NCI-H1694 (cell line): Measurements from ENCODE around the gene TBC1D8.
"Not testable (repeated sequence)": the region's sequence is repeated elsewhere in the genome, so short reads cannot be mapped to it uniquely, and the experiment has no call there.

Experiments used
- DNase-seq: peaks from one replicate; lab custom pipeline; 2025; lab: John Stamatoyannopoulos, UW

TBC1D8 gene

DNA sequence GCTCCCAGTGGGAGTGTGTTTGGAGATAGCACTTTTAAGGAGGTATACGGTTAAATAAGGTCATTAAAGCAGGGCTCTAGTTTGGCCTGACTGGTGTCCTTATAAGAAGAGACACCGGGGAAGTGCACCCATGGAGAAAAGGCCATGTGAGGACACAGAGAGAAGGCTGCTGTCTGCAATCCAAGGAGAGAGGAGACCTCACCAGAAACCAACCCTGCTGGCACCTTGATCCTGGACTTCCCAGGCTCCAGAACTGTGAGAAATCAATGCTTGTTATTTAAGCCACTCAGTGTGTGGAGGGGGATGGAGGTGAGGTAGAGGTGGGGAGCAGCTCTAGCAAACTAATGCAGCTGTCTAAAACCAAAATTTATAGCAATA is 87.1 kb downstream of the TBC1D8 start:
- no peak for DNase-seq

DNA sequence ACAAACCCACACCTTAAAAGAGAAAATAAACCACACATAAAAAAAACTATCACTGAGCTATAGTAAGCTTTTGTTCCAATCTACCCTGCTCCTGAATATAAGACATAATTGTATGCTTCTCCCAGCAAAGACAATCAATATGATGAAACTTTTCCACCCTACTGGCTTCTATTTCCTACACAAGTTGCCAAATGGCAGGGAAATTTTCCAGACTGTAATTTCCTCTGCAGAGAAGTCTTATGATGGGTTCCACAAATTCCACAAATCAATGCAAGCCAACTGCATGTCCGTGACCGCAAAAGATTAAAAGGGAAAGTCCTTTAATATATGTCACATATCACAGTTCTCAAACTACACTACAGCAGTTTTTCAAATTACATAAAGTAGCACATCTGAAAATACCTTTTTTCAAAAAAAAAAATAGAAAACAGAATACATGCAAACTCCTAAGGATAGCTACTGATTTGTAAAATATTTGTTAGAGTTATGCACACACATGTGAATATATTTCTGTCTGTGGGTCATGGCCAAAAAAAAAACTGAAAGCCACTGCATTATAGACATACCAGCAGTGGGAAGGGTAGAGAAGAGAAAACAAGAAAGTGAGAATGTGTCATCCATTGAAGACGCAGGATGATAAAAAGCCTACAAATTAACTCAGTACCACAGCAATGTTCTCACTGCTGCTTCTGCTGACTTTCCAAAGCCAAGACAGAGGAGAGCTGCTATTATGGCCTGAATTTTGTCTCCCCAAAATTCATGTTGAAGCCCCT is 87.6 kb downstream of the TBC1D8 start:
- DNase-seq = no peak

DNA sequence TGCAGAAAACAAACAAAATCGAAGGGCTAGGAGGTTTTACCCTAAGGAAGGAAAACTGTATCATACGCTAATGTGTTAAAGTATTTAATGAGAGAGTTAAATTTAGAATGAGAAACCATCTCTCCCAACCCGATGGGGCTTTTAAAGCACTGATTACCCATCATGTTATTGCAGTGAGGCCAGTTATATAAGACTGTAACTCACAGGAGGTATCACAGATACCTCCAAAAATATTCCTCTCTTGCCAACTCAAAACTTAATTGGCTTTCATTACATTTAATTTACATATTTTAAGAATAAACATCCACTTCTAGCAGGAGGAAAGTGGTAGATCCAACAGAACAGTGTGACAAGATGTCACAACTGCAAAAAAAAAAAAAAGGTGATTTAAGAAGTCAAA is 92.8 kb downstream of the TBC1D8 start:
- no peak for DNase-seq

DNA sequence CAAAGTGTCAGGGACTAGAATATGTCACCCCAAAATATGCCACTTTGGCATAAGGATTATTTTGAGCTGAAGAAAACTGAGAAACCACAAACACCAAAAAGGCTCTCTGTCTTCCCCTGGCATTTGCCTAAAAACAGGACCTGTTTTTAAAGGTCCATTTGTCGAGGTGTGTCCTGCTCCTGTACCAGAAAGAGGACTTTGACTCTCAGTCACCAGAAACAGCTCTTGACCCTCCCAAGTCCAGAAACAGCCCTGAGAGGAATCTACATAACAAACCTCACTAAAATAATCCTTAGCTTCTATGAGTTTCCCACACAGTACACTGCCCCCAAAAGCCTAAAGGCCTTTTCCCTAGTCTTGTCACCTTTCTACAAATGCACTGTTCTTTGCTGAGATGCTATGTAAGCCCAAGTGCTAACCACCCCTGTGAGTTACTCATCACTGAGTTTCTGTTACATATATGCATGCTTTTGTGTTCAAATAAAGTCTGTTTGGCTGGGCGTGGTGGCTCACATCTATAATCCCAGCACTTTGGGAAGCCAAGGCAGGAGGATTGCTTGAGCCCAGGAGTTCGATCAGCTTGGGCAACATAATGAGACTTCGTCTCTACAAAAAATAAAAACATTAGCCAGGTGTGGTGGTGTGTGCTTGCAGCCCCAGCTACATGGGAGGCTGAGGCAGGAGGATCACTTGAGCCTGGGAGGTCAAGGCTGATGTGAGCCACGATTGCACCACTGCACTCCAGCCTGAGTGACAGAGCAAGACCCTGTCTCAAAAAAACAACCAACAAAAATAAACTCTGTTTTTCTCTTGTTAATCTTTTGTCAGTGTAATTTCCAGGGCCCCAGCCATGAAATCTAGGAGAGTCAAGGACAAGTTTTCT is 93.9 kb downstream of the TBC1D8 start:
- no peak for DNase-seq

DNA sequence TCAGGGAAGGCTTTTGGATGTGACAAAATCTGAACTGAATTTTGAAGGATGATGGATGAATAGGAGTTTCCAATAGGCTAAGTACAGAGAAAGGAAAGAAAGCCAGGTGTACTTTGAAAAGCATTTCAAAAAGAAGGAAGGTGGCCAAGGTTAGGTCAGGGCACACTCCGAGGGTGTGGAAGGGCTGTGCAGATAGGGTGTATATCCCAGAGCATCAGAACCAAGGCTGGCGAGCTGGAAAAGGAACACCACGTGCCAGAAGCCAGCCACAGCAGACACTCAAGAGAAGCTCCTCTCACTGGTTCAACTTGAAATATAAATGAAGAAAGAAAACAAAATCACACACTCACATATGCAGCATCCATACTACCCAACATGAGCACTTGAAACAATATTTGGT is 98.1 kb downstream of the TBC1D8 start:
- DNase-seq = no peak

DNA sequence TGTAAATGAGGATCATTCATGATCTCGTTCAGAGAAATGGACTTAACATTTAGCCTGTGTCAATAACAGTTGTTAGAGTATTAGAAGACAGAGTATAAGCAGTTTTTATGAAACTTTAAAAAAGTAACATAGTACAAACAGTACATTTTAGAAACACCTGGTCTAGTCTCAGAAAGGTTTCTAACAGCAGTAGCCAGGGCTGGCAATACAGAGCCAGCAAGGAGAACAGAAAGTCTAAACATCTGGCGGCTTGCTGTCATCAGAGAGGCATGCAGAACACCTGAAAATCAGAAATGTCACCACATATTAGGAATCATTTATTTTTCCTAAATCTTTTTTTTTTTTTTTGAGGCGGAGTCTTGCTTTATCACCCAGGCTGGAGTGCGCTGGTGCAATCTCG is 99.0 kb downstream of the TBC1D8 start:
- no peak for DNase-seq

DNA sequence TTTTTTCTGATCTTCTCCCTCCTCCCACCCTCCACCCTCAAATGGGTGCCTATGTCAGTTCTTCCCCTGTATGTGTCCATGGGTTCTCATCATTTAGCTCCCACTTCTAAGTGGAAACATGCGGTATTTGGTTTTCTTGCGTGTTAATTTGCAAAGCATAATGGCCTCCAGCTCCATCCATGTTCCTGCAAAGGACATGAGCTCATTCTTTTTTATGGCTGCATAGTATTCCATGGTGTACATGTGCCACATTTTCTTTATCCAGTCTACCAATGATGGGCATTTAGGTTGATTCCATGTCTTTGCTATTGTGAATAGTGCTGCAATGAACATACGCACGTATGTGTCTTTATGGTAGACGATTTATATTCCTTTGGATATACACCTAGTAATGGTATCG is 100.3 kb downstream of the TBC1D8 start:
- DNase-seq = not testable (repeated sequence)

DNA sequence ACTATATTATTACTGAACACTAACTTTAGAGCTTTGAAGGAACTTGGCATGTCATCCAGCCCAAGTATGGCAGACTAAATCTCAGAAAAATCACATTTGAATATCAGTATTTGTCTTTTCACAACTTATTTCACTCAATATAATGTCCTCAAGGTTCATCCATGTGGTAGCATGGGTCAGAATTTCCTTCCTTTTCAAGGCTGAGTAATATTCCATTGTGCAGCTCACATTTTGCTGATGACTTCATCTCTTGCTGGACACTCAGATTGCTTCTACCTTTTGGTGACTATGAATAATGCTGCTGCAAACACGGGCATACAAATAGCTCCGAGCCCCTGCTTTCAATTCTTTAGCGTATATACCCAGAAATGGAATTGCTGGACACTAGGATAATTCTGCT is 102.4 kb downstream of the TBC1D8 start:
- no peak for DNase-seq

DNA sequence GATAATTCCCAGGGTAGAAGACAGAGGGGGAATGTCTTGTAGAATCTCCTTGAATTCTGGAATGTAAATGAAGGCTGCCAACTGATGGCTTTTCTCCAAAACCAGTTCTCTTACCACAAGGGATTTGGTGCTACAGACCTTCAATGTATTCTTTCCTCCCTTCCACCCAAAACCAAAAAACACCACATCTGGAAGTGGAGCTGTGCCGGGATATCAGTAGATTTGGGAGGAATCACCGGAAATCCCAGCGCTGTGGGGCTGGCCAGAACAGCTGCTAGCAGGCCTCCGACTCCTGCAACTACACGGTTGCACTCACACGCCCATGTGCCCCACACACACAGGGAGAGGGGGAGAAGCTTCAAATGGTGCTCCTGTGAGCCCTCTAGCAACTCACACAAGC is 103.4 kb downstream of the TBC1D8 start:
- DNase-seq = no peak

DNA sequence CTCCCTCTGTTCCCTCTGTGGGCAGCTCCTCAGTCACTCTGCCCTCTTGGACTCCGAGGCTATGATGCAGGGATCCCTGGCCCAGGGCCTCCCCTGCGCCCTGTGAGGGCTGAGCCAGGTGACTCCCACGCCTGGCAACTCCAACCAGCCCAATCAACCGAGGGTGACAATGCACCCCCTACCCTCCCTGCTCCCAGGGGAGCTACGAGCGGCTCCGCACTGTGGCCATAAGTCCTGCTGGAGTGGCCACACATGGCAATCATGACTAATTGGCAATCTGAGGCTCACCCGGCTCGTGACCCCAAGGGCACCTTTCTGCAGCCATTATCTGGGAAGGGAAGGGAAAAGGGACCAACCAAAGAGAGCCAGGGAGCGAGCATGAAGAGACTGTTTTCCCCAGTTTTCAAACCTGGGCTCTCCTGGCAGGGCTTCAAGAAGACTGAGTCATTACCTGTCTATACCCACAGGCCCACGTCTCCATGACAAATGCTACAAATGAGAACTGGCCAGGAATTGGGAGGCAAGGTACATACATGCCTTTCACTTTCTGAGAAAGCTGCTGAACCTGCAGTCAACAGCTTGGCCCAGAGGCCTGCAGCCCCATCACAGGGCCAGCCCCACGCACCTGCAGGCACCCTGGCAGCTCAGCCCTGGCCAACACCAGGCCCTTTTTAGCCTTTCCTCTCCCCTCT is 104.0 kb downstream of the TBC1D8 start:
- DNase-seq = no peak

DNA sequence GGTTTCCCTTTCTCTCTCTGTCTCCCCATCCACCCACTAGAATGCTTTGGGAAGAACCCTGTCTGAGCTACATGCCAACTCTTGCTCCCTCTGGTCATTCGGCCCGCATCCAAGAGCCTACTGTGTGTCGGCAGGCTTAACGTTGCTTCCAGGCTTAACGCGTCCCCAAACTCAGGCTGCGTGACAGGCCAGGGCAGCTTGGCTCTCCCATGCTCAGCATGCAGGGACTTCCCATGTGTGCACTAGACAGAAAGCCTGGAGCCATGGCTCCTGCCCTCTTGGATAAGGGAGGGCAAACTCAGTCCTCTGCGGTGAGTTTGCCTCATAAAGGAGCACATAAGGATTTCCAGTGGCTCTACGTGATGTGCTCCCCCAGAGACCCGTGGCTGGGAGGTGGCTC is 105.9 kb downstream of the TBC1D8 start:
- DNase-seq = no peak

DNA sequence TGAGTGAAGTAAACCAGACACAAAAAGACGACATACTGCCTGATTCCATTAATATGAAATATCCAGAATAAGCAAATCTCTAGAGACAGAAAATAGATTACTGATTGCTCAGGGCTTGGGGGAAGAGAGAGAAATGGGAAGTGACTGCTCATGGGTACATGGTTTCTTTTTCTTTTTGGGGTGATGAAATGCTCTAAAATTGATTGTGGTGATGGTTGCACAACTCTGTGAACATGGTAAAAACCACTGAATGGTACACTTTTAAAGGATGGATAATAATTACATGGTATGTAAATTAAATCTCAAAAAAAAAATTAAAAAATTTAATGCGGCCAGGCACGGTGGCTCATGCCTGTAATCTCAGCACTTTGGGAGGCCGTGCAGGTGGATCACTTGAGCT is 109.8 kb downstream of the TBC1D8 start:
- no peak for DNase-seq

DNA sequence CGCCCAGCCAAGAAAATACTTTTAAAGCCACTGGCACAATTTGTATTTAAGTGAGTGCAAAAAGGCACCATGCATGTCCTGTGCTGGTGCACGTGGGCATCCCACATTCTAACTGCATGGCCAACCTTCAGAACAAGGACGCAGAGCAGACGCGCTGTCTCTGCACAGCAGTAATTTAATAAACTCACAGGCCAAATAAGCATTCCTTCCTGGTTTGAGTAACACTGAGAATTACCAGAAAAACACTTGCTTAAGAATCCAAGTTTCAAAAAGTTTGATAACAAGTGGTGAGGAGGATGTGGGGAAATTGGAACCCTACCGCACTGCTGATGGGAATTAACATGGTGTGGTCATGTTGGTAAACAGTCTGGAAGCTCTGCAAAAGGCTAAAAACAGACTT is 110.4 kb downstream of the TBC1D8 start:
- no peak for DNase-seq

DNA sequence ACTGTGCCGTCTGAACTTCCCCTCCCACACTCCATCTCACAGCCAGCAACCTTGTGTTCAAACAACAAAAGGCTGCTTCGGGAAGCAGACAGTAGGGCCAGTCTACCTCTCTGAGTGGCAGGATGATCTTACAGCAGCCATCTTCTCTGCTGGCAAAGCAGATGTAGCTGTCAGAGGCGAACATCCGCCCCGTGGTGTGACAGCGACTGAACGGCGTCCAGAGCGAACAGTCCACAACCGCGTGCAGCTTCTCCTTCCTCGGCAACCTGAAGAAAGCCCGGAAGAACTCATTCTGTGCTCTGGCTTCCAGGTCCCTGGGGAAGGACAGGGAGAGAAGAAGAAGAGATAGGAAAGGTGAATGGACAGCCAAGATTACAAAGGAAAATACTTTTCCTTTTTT is 111.1 kb downstream of the TBC1D8 start:
- no peak for DNase-seq

DNA sequence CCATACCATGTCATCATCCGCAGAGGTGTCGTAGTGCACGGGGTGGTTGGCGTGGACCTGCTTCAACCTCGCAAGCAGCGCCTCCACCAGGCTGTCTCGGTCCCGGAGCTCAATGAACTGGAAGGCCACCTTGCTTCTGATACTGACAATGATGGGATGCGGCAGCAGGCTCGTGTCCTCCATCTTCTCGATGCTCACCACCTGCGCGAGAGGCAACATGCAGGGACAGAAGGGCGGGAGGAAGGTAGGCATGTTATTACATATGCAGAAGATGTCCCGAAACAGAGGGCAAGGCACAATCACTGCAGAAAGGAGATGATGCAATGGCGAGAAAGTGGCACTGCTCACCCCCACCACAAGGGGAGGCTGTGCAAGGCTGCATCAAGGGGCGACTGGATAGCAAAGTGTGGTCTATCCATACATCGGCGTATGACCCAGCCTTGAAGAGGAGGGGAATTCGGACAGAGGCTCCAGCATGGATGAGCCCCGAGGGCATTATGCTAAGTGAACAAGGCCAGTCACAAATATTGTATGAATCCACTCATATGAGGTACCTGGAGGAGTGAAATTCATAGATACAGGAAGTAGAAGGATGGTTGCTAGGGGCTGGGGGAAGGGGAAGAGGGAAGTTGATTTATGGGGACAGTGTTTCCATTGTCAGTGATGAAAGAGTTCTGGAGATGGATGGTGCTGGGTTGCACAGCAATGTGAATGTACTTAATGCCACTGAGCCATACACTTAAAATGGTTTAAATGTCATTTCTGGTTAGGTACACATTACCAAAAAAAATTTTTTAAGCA is 112.5 kb downstream of the TBC1D8 start:
- no peak for DNase-seq

DNA sequence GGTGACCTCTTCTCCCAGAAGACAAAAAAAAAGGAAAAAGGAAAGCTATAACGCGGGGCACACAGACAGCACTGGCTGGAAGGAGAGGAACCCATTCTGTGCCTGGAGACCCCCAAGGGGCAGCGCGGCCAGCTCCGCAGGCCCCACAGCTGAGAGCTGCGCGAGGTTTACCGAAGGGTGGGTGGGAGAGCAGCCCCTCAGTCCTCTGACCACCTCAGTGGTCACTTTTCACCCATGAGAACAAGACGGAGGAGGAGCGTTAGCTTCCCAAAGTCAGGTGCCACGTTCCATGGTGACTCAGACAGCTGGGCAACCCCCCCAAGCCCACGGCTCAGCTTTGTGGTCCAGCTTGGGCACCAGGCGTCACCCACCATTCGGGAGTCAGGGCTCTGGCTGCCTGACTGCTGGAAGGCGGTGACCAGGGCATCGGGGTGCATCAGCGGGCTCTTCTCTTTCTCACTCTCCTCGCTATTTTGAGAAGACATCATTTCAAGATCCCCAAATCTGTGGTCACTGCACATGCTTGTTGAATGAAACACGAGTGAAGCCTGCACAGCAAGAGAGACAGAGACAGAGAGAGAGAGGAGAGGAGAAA is 113.9 kb downstream of the TBC1D8 start:
- no peak for DNase-seq

DNA sequence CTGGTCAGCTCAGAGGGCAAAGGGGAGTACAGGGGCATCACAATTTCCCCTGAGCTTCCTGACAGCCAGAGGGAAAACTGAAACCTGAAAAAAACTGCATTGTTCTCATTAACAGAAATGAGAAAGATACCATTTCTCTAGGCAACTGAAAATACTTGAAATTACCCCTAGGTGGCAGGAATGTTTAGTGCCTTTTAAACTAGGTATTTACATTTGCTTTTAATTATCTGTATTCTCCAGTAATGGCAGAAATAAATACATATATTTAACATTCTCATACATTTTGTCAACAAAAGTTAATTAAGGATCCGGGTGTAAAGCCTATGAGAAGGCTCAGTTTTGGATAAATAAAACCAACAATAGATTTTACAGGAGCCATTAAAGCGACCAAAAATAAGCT is 114.6 kb downstream of the TBC1D8 start:
- peak; percentile 26 for DNase-seq

DNA sequence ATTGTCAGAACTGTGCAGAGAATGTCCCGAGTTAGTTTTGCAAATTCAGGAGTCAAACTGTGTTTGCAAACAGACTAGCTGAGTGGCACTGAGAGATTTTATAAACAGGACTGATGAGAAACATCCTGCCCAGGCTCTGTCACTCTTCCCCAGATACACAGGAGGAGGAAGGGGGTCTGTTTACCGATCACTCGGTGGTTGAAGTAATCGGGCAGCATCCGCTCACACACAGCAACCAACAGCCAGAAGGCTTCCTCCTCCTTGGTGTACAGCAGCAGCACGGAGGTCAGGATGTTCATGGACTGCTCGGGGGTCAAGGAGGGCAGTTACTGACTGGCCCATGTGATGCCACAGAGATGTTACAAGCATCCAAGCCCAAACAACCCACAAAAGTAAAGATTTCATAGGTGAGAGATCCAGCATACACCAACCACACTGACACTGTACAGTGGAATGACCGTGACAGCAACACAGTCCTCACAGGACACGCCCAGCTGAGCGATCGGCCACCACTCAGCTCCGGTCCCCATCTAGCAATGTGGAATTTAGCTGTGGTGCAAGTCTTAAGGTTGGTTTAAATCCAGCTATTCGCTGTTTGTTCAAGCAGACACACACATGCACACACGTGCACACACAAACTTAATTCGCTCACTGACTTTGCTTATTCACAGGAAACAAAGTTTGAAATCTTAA is 119.0 kb downstream of the TBC1D8 start:
- no peak for DNase-seq

DNA sequence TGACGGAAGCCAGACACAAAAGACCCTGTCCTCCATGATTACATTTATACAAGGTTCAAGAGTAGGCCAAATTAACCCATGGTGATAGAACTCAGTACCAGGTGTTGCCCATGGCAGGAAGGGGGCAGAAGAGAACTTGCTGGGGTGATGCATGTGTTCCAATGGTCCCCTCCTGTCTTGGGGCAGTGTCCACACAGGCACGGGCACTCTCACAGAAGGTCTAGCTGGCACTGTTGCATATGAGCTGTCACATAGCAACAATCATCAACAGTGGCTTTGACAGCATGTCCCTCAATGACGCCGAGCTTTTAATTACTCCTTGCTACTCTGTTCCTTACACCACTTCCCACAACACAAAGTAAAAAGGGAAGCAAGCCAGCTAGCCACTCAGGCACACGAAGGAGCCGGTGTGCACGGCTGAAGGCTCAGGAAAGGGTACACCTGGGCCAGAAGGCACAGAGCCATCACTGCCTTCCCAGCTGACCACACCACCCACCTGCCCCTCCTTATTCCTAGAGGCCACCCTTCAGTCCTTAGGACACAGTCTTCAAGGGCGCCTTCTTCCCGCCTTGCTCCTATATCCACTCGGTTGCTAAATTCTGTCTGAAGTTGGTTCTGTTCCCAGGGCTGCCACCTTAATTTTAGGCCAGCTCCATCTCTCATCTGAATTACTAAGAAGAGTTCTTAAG is 120.2 kb downstream of the TBC1D8 start:
- DNase-seq = no peak

DNA sequence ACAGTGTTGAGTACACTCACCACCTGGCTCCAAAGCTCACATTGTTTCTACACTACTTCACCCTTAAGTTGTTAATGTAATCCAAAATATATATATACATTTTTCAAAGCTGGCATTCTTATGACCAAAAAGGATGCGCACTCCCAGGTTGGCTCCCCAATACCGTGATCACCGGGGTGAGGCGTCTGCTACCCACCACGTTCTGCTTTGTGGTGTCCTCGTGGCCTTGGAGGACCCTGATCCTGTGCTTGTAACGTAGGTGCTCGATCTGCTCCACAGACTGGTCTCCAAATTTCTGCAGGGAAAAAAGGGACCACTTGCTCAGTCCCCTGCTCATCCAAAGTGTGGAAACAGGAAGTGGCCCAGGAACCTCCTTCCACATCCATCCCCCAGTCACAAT is 123.3 kb downstream of the TBC1D8 start:
- no peak for DNase-seq
